Caco-2 (cell line): ENCODE results near the gene CRY2. TPM values are rescaled to one million over a fixed set of nuclear protein-coding genes. Genes with fewer than 3 reads are reported as not detected.

Experiments used
- BruUV-seq: library from RNA; stranded (reverse); fragments of 400-500 nt; replicated peaks from 2 replicates; lab custom pipeline; 2021; lab: Mats Ljungman, UMichigan
- CTCF ChIA-PET: fragments of 300-600 bp; sonication (Branson Sonifier 250); formaldehyde crosslinking; loops from one replicate; lab custom pipeline; 2022; ENCODE audit warnings: antibody characterized with exemption; lab: Charles Lee
- POLR2A ChIA-PET: fragments of 300-600 bp; sonication (Branson Sonifier 250); formaldehyde crosslinking; loops from one replicate; lab custom pipeline; 2022; ENCODE audit warnings: antibody characterized with exemption; lab: Charles Lee
- DNase-seq, 2 experiments: peaks; one replicate each; pipeline versions ENCODE4 v3.0.0 to v3.0.0-alpha.2; 2020 to 2022
- H3K27me3 ChIP-seq: replicated peaks from 2 replicates; pipeline ENCODE4 v1.6.0; 2011; ENCODE audit warnings: low read length; ENCODE audit not compliant: control insufficient read depth, insufficient read depth
- H3K36me3 ChIP-seq: 2 replicates; pipeline ENCODE4 v1.5.1; 2011; ENCODE audit warnings: low read length; ENCODE audit not compliant: control insufficient read depth, insufficient read depth
- H3K4me1 ChIP-seq: fragments of 250-450 bp; sonication (Bioruptor Pico); 2 replicates; pipeline ENCODE4 v1.5.1; 2020; ENCODE audit warnings: mild to moderate bottlenecking
- H3K4me3 ChIP-seq: 2 replicates; pipeline ENCODE4 v1.5.1; 2011; ENCODE audit warnings: low read depth, mild to moderate bottlenecking, control low read depth, low read length
- H3K9me3 ChIP-seq: fragments of 250-450 bp; sonication (Bioruptor Pico); 2 replicates; pipeline ENCODE4 v1.5.1; 2020; ENCODE audit warnings: mild to moderate bottlenecking, moderate library complexity
- H3K27ac Mint-ChIP-seq: one replicate; pipeline ENCODE4 v1.8.0; 2022; ENCODE audit warnings: mixed read lengths; ENCODE audit not compliant: unreplicated experiment
- H3K27me3 Mint-ChIP-seq: one replicate; pipeline ENCODE4 v1.8.0; 2022; ENCODE audit warnings: mixed read lengths; ENCODE audit not compliant: insufficient read depth, unreplicated experiment
- H3K36me3 Mint-ChIP-seq: one replicate; pipeline ENCODE4 v1.8.0; 2022; ENCODE audit warnings: mild to moderate bottlenecking, mixed read lengths; ENCODE audit not compliant: insufficient read depth, unreplicated experiment
- H3K4me1 Mint-ChIP-seq: one replicate; pipeline ENCODE4 v1.8.0; 2022; ENCODE audit warnings: low read depth, mixed read lengths; ENCODE audit not compliant: unreplicated experiment
- H3K4me3 Mint-ChIP-seq: one replicate; pipeline ENCODE4 v1.8.0; 2022; ENCODE audit warnings: mild to moderate bottlenecking, moderate library complexity, mixed read lengths; ENCODE audit not compliant: unreplicated experiment
- H3K9me3 Mint-ChIP-seq: one replicate; pipeline ENCODE4 v1.8.0; 2022; ENCODE audit warnings: mixed read lengths; ENCODE audit not compliant: unreplicated experiment
- CTCF ChIP-seq, 2 experiments: fragments of 200-600 bp in 1 of 2; IDR thresholded peaks; 1 replicate in 1 of 2; 2 replicates in 1 of 2; pipeline versions ENCODE4 v1.5.1 to v1.8.0; 2011 to 2022; ENCODE audit warnings: antibody characterized with exemption in 1 of 2, control low read depth in 1 of 2, inconsistent platforms in 1 of 2, low read depth in 1 of 2, low read length in 1 of 2, mild to moderate bottlenecking in 1 of 2, moderate library complexity in 1 of 2; ENCODE audit not compliant: insufficient read depth in 1 of 2, severe bottlenecking in 1 of 2, unreplicated experiment in 1 of 2
- intact Hi-C: fragments of 100-400 bp; cut with micrococcal nuclease; formaldehyde crosslinking; loops from one replicate; pipeline ENCODE4 v1.10.0; 2022; ENCODE audit not compliant: unreplicated experiment
- total RNA-seq: library from RNA; stranded (reverse); gene quantifications from 2 replicates; pipeline ENCODE4 v1.2.3, GENCODE V29; 2022

Gene CRY2
- total RNA-seq, 1 experiment from 2014 or later, result 28.5 TPM

DNA sequence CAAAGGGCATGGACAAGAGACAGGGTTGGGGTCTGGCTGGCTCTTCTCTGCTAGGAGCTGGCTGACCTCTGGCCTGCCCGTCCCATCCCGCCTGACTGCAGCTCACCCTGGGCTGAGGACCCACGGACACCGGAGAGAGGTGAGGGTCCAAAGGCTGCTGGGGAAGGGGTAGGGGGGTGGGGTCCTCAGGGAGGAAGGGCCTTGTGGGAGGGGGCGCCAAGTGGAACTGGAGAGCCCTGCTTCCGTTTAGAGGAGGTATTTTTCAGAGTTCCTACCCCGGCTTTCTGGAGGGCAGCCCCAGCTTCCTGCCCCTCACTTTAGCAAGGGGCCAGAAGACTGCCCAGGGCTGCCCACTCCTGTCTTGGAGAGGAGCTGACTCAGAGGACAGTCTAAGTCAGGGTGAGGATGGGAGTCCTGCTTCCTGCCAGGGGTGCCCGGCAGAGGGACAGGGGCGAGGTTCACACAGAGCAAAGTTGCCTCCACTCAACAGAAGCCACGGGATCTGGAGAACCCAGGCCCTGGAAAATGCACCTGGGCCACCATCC lies 82.3 kb downstream of the CRY2 start:
- Mint-ChIP-seq H3K4me1 (peaks cover under 1% of the 10 kb centered on the region), H3K36me3 (peaks cover 58% of the 10 kb centered on the region), H3K27me3 (no peaks in the 10 kb centered on the region), H3K9me3 (no peaks in the 10 kb centered on the region), H3K27ac (no peak overlapping the region), H3K4me3 (no peak overlapping the region)
- Histone ChIP-seq H3K27me3 (no peaks in the 10 kb centered on the region), H3K9me3 (no peaks in the 10 kb centered on the region), H3K36me3 (peaks cover 1% of the 10 kb centered on the region), H3K4me1 (0 out of 2 replicates have a peak, but pooled peaks cover 4% of the 10 kb centered on the region), H3K4me3 (no peak overlapping the region)
- DNase-seq, result no peak
- intact Hi-C loops, result no loop called here
- no TSS peak for BruUV-seq
- TF ChIP-seq CTCF (IDR thresholded peaks at IDR 0.05; ENCODE audit: insufficient read depth in 1 of 2, low read depth in 1 of 2, low read length in 1 of 2, severe bottlenecking in 1 of 2, unreplicated experiment in 1 of 2), result no peak
- ChIA-PET CTCF (interaction anchor here (0.6 to 0.7 kb wide), 2 partner anchors 35 to 103 kb away, joined by 3 read pairs; no protein-coding TSS in a partner anchor), POLR2A (no interaction called here)

DNA sequence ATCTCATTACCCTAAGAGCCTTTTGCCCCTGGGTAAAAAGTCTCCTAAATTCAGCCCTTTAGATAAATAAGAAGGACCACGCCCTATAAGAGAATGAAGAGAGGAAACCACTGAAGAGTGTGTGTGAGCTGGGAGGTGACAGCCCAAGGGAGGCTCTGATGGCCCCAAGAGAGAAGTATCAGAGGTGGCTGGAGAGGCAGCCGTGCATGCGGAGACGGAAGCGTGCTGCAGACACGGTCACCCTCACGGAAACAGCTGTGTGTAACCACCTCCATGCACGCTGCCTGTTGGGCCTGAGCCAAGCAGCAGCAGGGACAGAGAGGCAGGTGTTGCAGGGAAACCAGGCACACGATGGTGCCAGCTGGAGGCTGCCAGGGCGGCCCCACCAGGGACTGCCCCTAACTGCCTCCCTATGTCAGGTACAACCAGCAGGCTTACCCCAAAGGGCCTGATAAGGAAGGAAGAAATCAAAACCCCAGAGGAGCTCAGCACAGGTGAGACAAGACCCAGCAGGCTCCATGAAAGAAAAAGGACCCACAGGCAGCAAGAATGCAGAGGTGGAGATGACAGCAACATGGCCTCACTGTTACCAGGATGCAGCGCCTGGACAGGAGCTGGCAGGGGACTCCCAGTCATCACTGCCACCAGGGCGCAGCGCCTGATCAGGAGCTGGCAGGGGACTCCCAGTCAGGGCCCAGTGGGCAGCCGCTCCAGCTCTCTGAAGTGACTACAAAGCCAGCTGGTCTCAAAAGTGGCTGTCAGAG lies 82.9 kb downstream of the CRY2 start:
- intact Hi-C loops, result no loop called here
- DNase-seq, result no peak
- 0 out of 2 replicates have a peak, but pooled peaks cover 4% of the 10 kb centered on the region for H3K4me1 ChIP-seq
- Mint-ChIP-seq H3K27me3 (no peaks in the 10 kb centered on the region), H3K27ac (no peak overlapping the region), H3K4me1 (no peaks in the 10 kb centered on the region), H3K4me3 (no peak overlapping the region), H3K36me3 (peaks cover 54% of the 10 kb centered on the region), H3K9me3 (no peaks in the 10 kb centered on the region)
- no peaks in the 10 kb centered on the region for H3K27me3 ChIP-seq
- H3K9me3 ChIP-seq, result no peaks in the 10 kb centered on the region
- no TSS peak for BruUV-seq
- H3K36me3 ChIP-seq, result peaks cover 1% of the 10 kb centered on the region
- no peak for TF ChIP-seq CTCF (IDR thresholded peaks at IDR 0.05; ENCODE audit: insufficient read depth in 1 of 2, low read depth in 1 of 2, low read length in 1 of 2, severe bottlenecking in 1 of 2, unreplicated experiment in 1 of 2)
- POLR2A ChIA-PET, result no interaction called here
- CTCF ChIA-PET, result interaction anchor here (0.5 to 1.0 kb wide), 4 partner anchors 34 to 76 kb away, joined by 3 to 6 read pairs (median 3); no protein-coding TSS in a partner anchor
- no peak overlapping the region for H3K4me3 ChIP-seq

GRCh38 chr11:45930951-45931570 lies 83.8 kb downstream of the CRY2 start:
- no peak for DNase-seq
- Mint-ChIP-seq H3K27ac (no peak overlapping the region), H3K36me3 (peaks cover 51% of the 10 kb centered on the region), H3K9me3 (no peaks in the 10 kb centered on the region), H3K27me3 (no peaks in the 10 kb centered on the region), H3K4me3 (no peak overlapping the region), H3K4me1 (no peaks in the 10 kb centered on the region)
- no peak overlapping the region for H3K4me3 ChIP-seq
- 0 out of 2 replicates have a peak, but pooled peaks cover 4% of the 10 kb centered on the region for H3K4me1 ChIP-seq
- ChIA-PET CTCF (interaction anchor here (0.5 to 1.0 kb wide), 3 partner anchors 52 to 75 kb away, joined by 3 to 6 read pairs (median 3); no protein-coding TSS in a partner anchor), POLR2A (no interaction called here)
- peaks cover 1% of the 10 kb centered on the region; the same call in 1 of the 2 replicates for H3K36me3 ChIP-seq
- intact Hi-C loops, result no loop called here
- H3K27me3 ChIP-seq, result no peaks in the 10 kb centered on the region
- TF ChIP-seq CTCF (IDR thresholded peaks at IDR 0.05; ENCODE audit: insufficient read depth in 1 of 2, low read depth in 1 of 2, low read length in 1 of 2, severe bottlenecking in 1 of 2, unreplicated experiment in 1 of 2), result no peak
- no TSS peak for BruUV-seq
- no peaks in the 10 kb centered on the region for H3K9me3 ChIP-seq
